KMS-11 (cell line): ENCODE results near the gene SPON2.

Experiments
- H2AFZ ChIP-seq: fragments of 200-600 bp; sonication (generic); 2 replicates; pipeline ENCODE4 v1.6.1; 2016; ENCODE audit warnings: antibody characterized with exemption, mixed run types, low read depth
- H3K27ac ChIP-seq: fragments of 200-600 bp; sonication (generic); 2 replicates; pipeline ENCODE4 v1.6.1; 2016; ENCODE audit warnings: mild to moderate bottlenecking, mixed run types
- H3K27me3 ChIP-seq: fragments of 200-600 bp; sonication (generic); 2 replicates; pipeline ENCODE4 v1.6.1; 2017; ENCODE audit warnings: mild to moderate bottlenecking, low read depth, mixed run types, moderate library complexity; ENCODE audit not compliant: insufficient read depth
- H3K36me3 ChIP-seq: fragments of 200-600 bp; sonication (generic); 2 replicates; pipeline ENCODE4 v1.6.1; 2017; ENCODE audit warnings: mild to moderate bottlenecking, mixed run types; ENCODE audit not compliant: insufficient read depth
- H3K4me1 ChIP-seq: fragments of 200-600 bp; sonication (generic); 2 replicates; pipeline ENCODE4 v1.6.1; 2016; ENCODE audit warnings: mild to moderate bottlenecking, low read depth, mixed run types; ENCODE audit not compliant: poor library complexity, severe bottlenecking
- H3K4me2 ChIP-seq: fragments of 200-600 bp; sonication (generic); 2 replicates; pipeline ENCODE4 v1.7.0; 2016; ENCODE audit warnings: mild to moderate bottlenecking, mixed run types
- H3K4me3 ChIP-seq: fragments of 200-600 bp; sonication (generic); IDR thresholded peaks from 2 replicates; pipeline ENCODE4 v1.6.1; 2017; ENCODE audit warnings: low read depth, low read length, mixed read lengths; ENCODE audit not compliant: insufficient read depth
- H3K79me2 ChIP-seq: fragments of 200-600 bp; sonication (generic); 2 replicates; pipeline ENCODE4 v1.6.1; 2016; ENCODE audit warnings: low read depth, mixed run types; ENCODE audit not compliant: insufficient read depth
- H3K9ac ChIP-seq: fragments of 200-600 bp; sonication (generic); 2 replicates; pipeline ENCODE4 v1.6.1; 2016; ENCODE audit warnings: mild to moderate bottlenecking, mixed run types
- H4K20me1 ChIP-seq: fragments of 200-600 bp; sonication (generic); 2 replicates; pipeline ENCODE4 v1.6.1; 2016; ENCODE audit warnings: mild to moderate bottlenecking, mixed run types; ENCODE audit not compliant: insufficient read depth
- CTCF ChIP-seq: fragments of 200-600 bp; sonication (generic); conservative IDR thresholded peaks from 2 replicates; pipeline ENCODE4 v1.6.1; 2017; ENCODE audit warnings: low read depth, mild to moderate bottlenecking, antibody characterized with exemption, low read length, moderate library complexity, mixed read lengths

SPON2 gene

GRCh38 chr4:1169171-1169671, 3.2 kb downstream of the SPON2 start:
- Histone ChIP-seq H3K27ac (no peak overlapping the region), H3K79me2 (no peaks in the 10 kb centered on the region), H3K9ac (no peak overlapping the region), H2AFZ (no peak overlapping the region), H3K36me3 (no peaks in the 10 kb centered on the region), H3K4me1 (peaks cover 3% of the 10 kb centered on the region), H3K27me3 (no peaks in the 10 kb centered on the region), H4K20me1 (no peaks in the 10 kb centered on the region), H3K4me3 (no peak overlapping the region), H3K4me2 (no peak overlapping the region)
- no peak for TF ChIP-seq CTCF

- Histone ChIP-seq H3K79me2 (no peaks in the 10 kb centered on the region), H3K27me3 (no peaks in the 10 kb centered on the region), H3K27ac (no peak overlapping the region), H3K4me1 (peaks cover 3% of the 10 kb centered on the region), H3K4me2 (peak overlapping the region; percentile 80), H3K4me3 (peak overlapping the region; percentile 28), H3K36me3 (no peaks in the 10 kb centered on the region), H2AFZ (peak overlapping the region; percentile 93), H3K9ac (peak overlapping the region; percentile 88; the same call in 1 of the 2 replicates), H4K20me1 (no peaks in the 10 kb centered on the region)
- no peak for TF ChIP-seq CTCF
Observed at GRCh38 chr4:1168191-1169101, 3.9 kb downstream of the SPON2 start.

GRCh38 chr4:1167244-1167949, 5.0 kb downstream of the SPON2 start:
- H3K27me3 ChIP-seq, result no peaks in the 10 kb centered on the region
- peaks cover 3% of the 10 kb centered on the region for H3K4me1 ChIP-seq
- no peaks in the 10 kb centered on the region for H4K20me1 ChIP-seq
- H3K4me2 ChIP-seq, result peak overlapping the region; percentile 80
- H2AFZ ChIP-seq, result peak overlapping the region; percentile 93
- TF ChIP-seq CTCF, result peak; percentile 81
- H3K36me3 ChIP-seq, result no peaks in the 10 kb centered on the region
- peak overlapping the region; percentile 88 for H3K9ac ChIP-seq
- peak overlapping the region; percentile 61 for H3K4me3 ChIP-seq
- H3K79me2 ChIP-seq, result no peaks in the 10 kb centered on the region
- peak overlapping the region; percentile 55 for H3K27ac ChIP-seq

GRCh38 chr4:1166509-1167243, 5.7 kb downstream of the SPON2 start:
- no peaks in the 10 kb centered on the region for H3K36me3 ChIP-seq
- H4K20me1 ChIP-seq, result no peaks in the 10 kb centered on the region
- no peak overlapping the region for H3K27ac ChIP-seq
- no peak overlapping the region; the same call in 1 of the 2 replicates for H2AFZ ChIP-seq
- H3K4me1 ChIP-seq, result peaks cover 3% of the 10 kb centered on the region
- TF ChIP-seq CTCF, result no peak
- H3K27me3 ChIP-seq, result no peaks in the 10 kb centered on the region
- no peaks in the 10 kb centered on the region for H3K79me2 ChIP-seq
- peak overlapping the region; percentile 80 for H3K4me2 ChIP-seq
- H3K9ac ChIP-seq, result peak overlapping the region; percentile 88; the same call in 1 of the 2 replicates
- peak overlapping the region; percentile 61 for H3K4me3 ChIP-seq
